Heart left ventricle (tissue), 16 donors: ENCODE results near the gene GLA. TPM values are rescaled to one million over a fixed set of nuclear protein-coding genes. Genes with fewer than 3 reads are reported as not detected.

Experiments
- ATAC-seq, 4 donors: fragments of 200-7000 bp; cut with Tn5 transposase; one replicate each; pipeline ENCODE4 v1.9.1; 2020 to 2022; ENCODE audit warnings: moderate library complexity in 4 of 4, mild to moderate bottlenecking in 3 of 4, moderate number of reproducible peaks in 1 of 4
- DNase-seq, 5 donors: peaks; one replicate each; pipeline ENCODE4 v3.0.0-alpha.2; 2020
- H3K27ac ChIP-seq, 12 donors: fragments of 200-600 bp; sonication (generic) in 4 of 12; one replicate each; pipeline versions ENCODE4 v1.5.0 to v1.8.0; 2016 to 2022; ENCODE audit warnings: mild to moderate bottlenecking in 2 of 12
- H3K27me3 ChIP-seq, 9 donors: fragments of 200-600 bp; sonication (generic) in 2 of 9; one replicate each; pipeline versions ENCODE4 v1.5.1 to v1.8.0; 2016 to 2022; ENCODE audit warnings: mild to moderate bottlenecking in 3 of 9
- H3K36me3 ChIP-seq, 9 donors: fragments of 200-600 bp; sonication (generic) in 2 of 9; one replicate each; pipeline versions ENCODE4 v1.5.0 to v1.8.0; 2018 to 2022; ENCODE audit warnings: mild to moderate bottlenecking in 2 of 9
- H3K4me1 ChIP-seq, 12 donors: fragments of 200-600 bp; sonication (generic) in 4 of 12; one replicate each; pipeline versions ENCODE4 v1.5.0 to v1.8.0; 2016 to 2022; ENCODE audit warnings: mild to moderate bottlenecking in 3 of 12
- H3K4me3 ChIP-seq, 12 donors: fragments of 200-600 bp; sonication (generic) in 4 of 12; one replicate each; pipeline versions ENCODE4 v1.5.0 to v1.8.0; 2017 to 2022; ENCODE audit warnings: mild to moderate bottlenecking in 9 of 12, moderate library complexity in 4 of 12
- H3K9me3 ChIP-seq, 12 donors: fragments of 200-600 bp; sonication (generic) in 4 of 12; one replicate each; pipeline versions ENCODE4 v1.5.0 to v1.8.0; 2016 to 2022; ENCODE audit warnings: mild to moderate bottlenecking in 1 of 12
- CTCF ChIP-seq, 12 donors: fragments of 200-600 bp; sonication (generic) in 4 of 12; IDR thresholded peaks; one replicate each; pipeline versions ENCODE4 v1.5.0 to v1.8.0; 2018 to 2022; ENCODE audit warnings: antibody characterized with exemption in 12 of 12, mild to moderate bottlenecking in 5 of 12
- POLR2A ChIP-seq, 2 donors: fragments of 450-650 bp; IDR thresholded peaks; one replicate each; pipeline ENCODE4 v1.6.1; 2017; ENCODE audit warnings: antibody characterized with exemption in 2 of 2, mild to moderate bottlenecking in 2 of 2, moderate library complexity in 2 of 2
- WGBS, 4 donors: extraction: QIAGEN DNeasy Blood & Tissue Kit in 2 of 4; methylation state at CpG; one replicate each; pipeline versions ENCODE4 v1.1.5 to v1.1.7; 2013 to 2018; 5-methylcytosine and 5-hydroxymethylcytosine counted together
- intact Hi-C, 10 donors: fragments of 100-400 bp; cut with DNase I; formaldehyde crosslinking; loops; one replicate each; pipeline versions ENCODE4 v1.11.1 to v1.14.2; 2022
- polyA plus RNA-seq, 2 donors: library from polyadenylated mRNA; stranded (reverse); fragments of 200-250 nt; gene quantifications; one replicate each; pipeline ENCODE4 v1.2.3, GENCODE V29; 2013
- total RNA-seq, 9 donors: library from RNA; depleted of rRNA in 2 of 9; stranded (reverse); fragments of >200 nt in 2 of 9; fragmentation: NEBNext Ultra II Directional in 3 of 9; extraction: Animal tissue kit (Norgen Biotek cat#: 25700) in 3 of 9; gene quantifications; one replicate each; pipeline versions ENCODE4 v1.1.0 to v1.2.4, GENCODE V29; 2016 to 2023
- donor health status: ischemic (EF 13 %, LVEDD 7.1; RV severe dilation, severe dysfunction).
- donor health status: healthy with polysubstance abuse.
- donor health status: DM: no; HTN: yes; CAD: no.
- donor health status: DM: no; HTN: no; CAD: no.
- donor health status: ischemic (EF 25% LVEDD 6.9; RV normal size, moderate dysfunction).
- donor health status: ischemic (EF 25% LVEDD 5.7; RV mildly dilated, moderate dysfunction).
- donor health status: healthy.
- donor health status: DM: yes; HTN: yes; CAD: no.
- donor health status: ischemic (EF 35%, LVEDD 5.7; RV mildly dilated, moderate dysfunction).
- donor health status: nonischemic (EF 11% LVEDD 7.7; RV severe dilation, severe dysfunction).
- donor health status: DM: yes; HTN: yes; CAD: no.
- donor health status: PGD.
- donor health status: ischemic (EF 29% LVEDD 5.4; RV normal size, mild dysfunction).
- donor health status: nonischemic (EF 23%, LVEDD 6.1; RV moderate dilation, normal function).

The GLA gene
- total and polyA plus RNA-seq, 11 donors: 5.2 to 27.5 (median 12.3) TPM

GRCh38 chrX:101429934-101430333, 22.2 kb upstream of the GLA start:
- no peaks in the 10 kb centered on the region for H3K4me1 ChIP-seq
- H3K9me3 ChIP-seq: peaks cover 0 to 14% (median 0%) of the 10 kb centered on the region in 12 donors
- no peak overlapping the region for H3K4me3 ChIP-seq
- H3K36me3 ChIP-seq: peaks cover 0 to 50% (median 13%) of the 10 kb centered on the region in 9 donors
- 85 to 95% (median 91%) methylated on average over 1 of the region's 1 CpG for WGBS, 4 donors
- DNase-seq: no peak
- H3K27me3 ChIP-seq: no peaks in the 10 kb centered on the region
- TF ChIP-seq CTCF (IDR thresholded peaks at IDR 0.05): no peak
- no peak for TF ChIP-seq POLR2A (IDR thresholded peaks at IDR 0.05)
- intact Hi-C loops: loop anchor here in 1 of 10 donors (10.0 kb wide), 1 partner anchor 55 kb away; the partner anchor contains the start of gene ARMCX4
- ATAC-seq: no peak
- H3K27ac ChIP-seq: no peak overlapping the region

GRCh38 chrX:101427954-101428353, 20.2 kb upstream of the GLA start:
- TF ChIP-seq POLR2A (IDR thresholded peaks at IDR 0.05): no peak
- no peak for TF ChIP-seq CTCF (IDR thresholded peaks at IDR 0.05)
- DNase-seq (no peak), ATAC-seq (no peak)
- peaks cover 0 to 14% (median 0%) of the 10 kb centered on the region in 12 donors for H3K9me3 ChIP-seq
- no peaks in the 10 kb centered on the region for H3K4me1 ChIP-seq
- no peak overlapping the region for H3K27ac ChIP-seq
- intact Hi-C loops: loop anchor here in 1 of 10 donors (10.0 kb wide), 1 partner anchor 57 kb away; the partner anchor contains the start of gene ARMCX4
- no peak overlapping the region for H3K4me3 ChIP-seq
- 87 to 98% (median 95%) methylated on average over 2 of the region's 2 CpGs for WGBS, 4 donors
- H3K36me3 ChIP-seq: peaks cover 0 to 69% (median 13%) of the 10 kb centered on the region in 9 donors
- H3K27me3 ChIP-seq: no peaks in the 10 kb centered on the region

- Histone ChIP-seq H3K4me1 (peaks cover 0 to 25% (median 5%) of the 10 kb centered on the region in 12 donors), H3K27ac (peak overlapping the region in 4 of 12 donors; percentile 82 to 96 (median 94)), H3K4me3 (peak overlapping the region in 1 of 12 donors; percentile 68), H3K27me3 (peaks cover 0 to 29% (median 0%) of the 10 kb centered on the region in 9 donors), H3K9me3 (no peaks in the 10 kb centered on the region), H3K36me3 (peaks cover 0 to 24% (median 0%) of the 10 kb centered on the region in 9 donors)
- ATAC-seq: no peak
- 61 to 88% (median 74%) methylated on average over 2 of the region's 2 CpGs for WGBS, 4 donors
- intact Hi-C loops: loop anchor here (5.0 to 10.0 kb wide), 6 partner anchors 133 to 383 kb away; partner anchors contain the start of gene ARMCX1 (in 6 of the 10)
- no peak for DNase-seq
- TF ChIP-seq POLR2A (IDR thresholded peaks at IDR 0.05): no peak
- no peak for TF ChIP-seq CTCF (IDR thresholded peaks at IDR 0.05)
Measured at GRCh38 chrX:101419489-101419888, 11.8 kb upstream of the GLA start.

- H3K4me1 ChIP-seq: peaks cover 0 to 25% (median 5%) of the 10 kb centered on the region in 12 donors
Measured at GRCh38 chrX:101417981-101418841, 10.5 kb upstream of the GLA start.

More at GRCh38 chrX:101417981-101418841, 10.5 kb upstream of the GLA start:
- 0 to 28% (median 12%) methylated on average over 51 to 56 of the region's 56 CpGs for WGBS, 4 donors
- intact Hi-C loops: loop anchor here (5.0 to 10.0 kb wide), 6 partner anchors 134 to 384 kb away; partner anchors contain the start of gene ARMCX1 (in 6 of the 10)
- peaks cover 0 to 29% (median 0%) of the 10 kb centered on the region in 9 donors for H3K27me3 ChIP-seq
- TF ChIP-seq CTCF (IDR thresholded peaks at IDR 0.05) (peak in 1 of 12 donors; percentile 3), POLR2A (IDR thresholded peaks at IDR 0.05) (no peak)
- peaks cover 0 to 25% (median 10%) of the 10 kb centered on the region in 9 donors for H3K36me3 ChIP-seq
- peak overlapping the region; percentile 82 to 97 (median 95) for H3K27ac ChIP-seq
- ATAC-seq (peak; percentile 85 to 95 (median 90)), DNase-seq (peak; percentile 71 to 87 (median 76))
- no peaks in the 10 kb centered on the region for H3K9me3 ChIP-seq
- H3K4me3 ChIP-seq: peak overlapping the region; percentile 43 to 89 (median 69)
